H9 (cell line): ENCODE measurements around the gene PRSS38. TPM values are rescaled to one million over a fixed set of nuclear protein-coding genes. Genes with fewer than 3 reads are reported as not detected.

ENCODE experiments used
- DNase-seq: peaks from one replicate; pipeline ENCODE4 v3.0.0-alpha.2; 2017
- H2AFZ ChIP-seq: one replicate; pipeline ENCODE4 v1.6.1; 2013; ENCODE audit warnings: mild to moderate bottlenecking, low read length, control low read depth, moderate library complexity
- H2AK5ac ChIP-seq: 2 replicates; pipeline ENCODE4 v1.6.1; 2013; ENCODE audit warnings: low read length, control low read depth, mixed read lengths; ENCODE audit not compliant: insufficient read length
- H2BK120ac ChIP-seq: one replicate; pipeline ENCODE4 v1.6.1; 2013; ENCODE audit warnings: low read depth, mild to moderate bottlenecking, low read length, control low read depth, inconsistent platforms; ENCODE audit not compliant: poor library complexity, severe bottlenecking
- H2BK12ac ChIP-seq: 2 replicates; pipeline ENCODE4 v1.6.1; 2013; ENCODE audit warnings: low read length, control low read depth, mixed read lengths, low read depth; ENCODE audit not compliant: insufficient read length
- H2BK15ac ChIP-seq: 2 replicates; pipeline ENCODE4 v1.6.1; 2013; ENCODE audit warnings: low read depth, low read length, control low read depth
- H2BK20ac ChIP-seq: one replicate; pipeline ENCODE4 v1.6.1; 2013; ENCODE audit warnings: low read depth, mild to moderate bottlenecking, low read length, control low read depth, inconsistent platforms; ENCODE audit not compliant: poor library complexity, severe bottlenecking
- H2BK5ac ChIP-seq: 2 replicates; pipeline ENCODE4 v1.6.1; 2013; ENCODE audit warnings: low read length, control low read depth, mixed read lengths; ENCODE audit not compliant: insufficient read length
- H3K14ac ChIP-seq: 2 replicates; pipeline ENCODE4 v1.6.1; 2013; ENCODE audit warnings: low read length, control low read depth; ENCODE audit not compliant: insufficient read depth
- H3K18ac ChIP-seq: 2 replicates; pipeline ENCODE4 v1.6.1; 2013; ENCODE audit warnings: low read depth, mild to moderate bottlenecking, mixed read lengths, low read length, control low read depth; ENCODE audit not compliant: insufficient read length
- H3K23ac ChIP-seq: 2 replicates; pipeline ENCODE4 v1.6.1; 2013; ENCODE audit warnings: low read length, control low read depth, mixed read lengths, low read depth; ENCODE audit not compliant: insufficient read length
- H3K23me2 ChIP-seq: 2 replicates; pipeline ENCODE4 v1.6.1; 2013; ENCODE audit warnings: low read depth, mild to moderate bottlenecking, mixed read lengths, low read length, control low read depth; ENCODE audit not compliant: insufficient read length, poor library complexity, severe bottlenecking
- H3K27ac ChIP-seq: 2 replicates; pipeline ENCODE4 v1.5.1; 2013; ENCODE audit warnings: low read length, control low read depth, mixed read lengths, low read depth; ENCODE audit not compliant: insufficient read length
- H3K27me3 ChIP-seq: 2 replicates; pipeline ENCODE4 v1.6.1; 2013; ENCODE audit warnings: low read length, control low read depth, inconsistent platforms; ENCODE audit not compliant: insufficient read depth
- H3K4ac ChIP-seq: 2 replicates; pipeline ENCODE4 v1.6.1; 2013; ENCODE audit warnings: low read depth, mild to moderate bottlenecking, control low read depth, inconsistent platforms, low read length, moderate library complexity
- H3K4me1 ChIP-seq: 2 replicates; pipeline ENCODE4 v1.6.1; 2013; ENCODE audit warnings: low read length, control low read depth, inconsistent platforms; ENCODE audit not compliant: insufficient read depth
- H3K4me2 ChIP-seq: 2 replicates; pipeline ENCODE4 v1.6.1; 2013; ENCODE audit warnings: low read length, control low read depth, mixed read lengths; ENCODE audit not compliant: insufficient read length, insufficient read depth
- H3K56ac ChIP-seq: 2 replicates; pipeline ENCODE4 v1.6.1; 2013; ENCODE audit warnings: low read depth, mild to moderate bottlenecking, mixed read lengths, low read length, control low read depth; ENCODE audit not compliant: insufficient read length
- H3K79me1 ChIP-seq: 2 replicates; pipeline ENCODE4 v1.6.1; 2013; ENCODE audit warnings: low read depth, mild to moderate bottlenecking, moderate library complexity, low read length, control low read depth, inconsistent platforms; ENCODE audit not compliant: insufficient read depth, poor library complexity, severe bottlenecking
- H3K79me2 ChIP-seq: 2 replicates; pipeline ENCODE4 v1.6.1; 2013; ENCODE audit warnings: low read length, control low read depth, inconsistent platforms; ENCODE audit not compliant: insufficient read depth
- H3K9ac ChIP-seq: 2 replicates; pipeline ENCODE4 v1.6.1; 2013; ENCODE audit warnings: low read length, control low read depth, mixed read lengths; ENCODE audit not compliant: insufficient read length; ENCODE audit errors: extremely low read depth
- H3K9me3 ChIP-seq: one replicate; pipeline ENCODE4 v1.6.1; 2013; ENCODE audit warnings: low read depth, low read length, inconsistent platforms; ENCODE audit not compliant: control insufficient read depth
- H3T11ph ChIP-seq: one replicate; pipeline ENCODE4 v1.6.1; 2013; ENCODE audit warnings: mild to moderate bottlenecking, low read length, control low read depth, inconsistent platforms
- H4K20me1 ChIP-seq: one replicate; pipeline ENCODE4 v1.6.1; 2013; ENCODE audit not compliant: control insufficient read depth, insufficient read length, insufficient read depth
- H4K5ac ChIP-seq: 2 replicates; pipeline ENCODE4 v1.6.1; 2013; ENCODE audit warnings: low read depth, mild to moderate bottlenecking, mixed read lengths, low read length, control low read depth; ENCODE audit not compliant: insufficient read length
- H4K8ac ChIP-seq: replicated peaks from 2 replicates; pipeline ENCODE4 v1.6.1; 2013; ENCODE audit warnings: low read length, control low read depth, mixed read lengths, low read depth; ENCODE audit not compliant: insufficient read length
- H4K91ac ChIP-seq: 2 replicates; pipeline ENCODE4 v1.6.1; 2013; ENCODE audit warnings: low read depth, mild to moderate bottlenecking, moderate library complexity, mixed read lengths, low read length, control low read depth; ENCODE audit not compliant: insufficient read length
- H3K27ac Mint-ChIP-seq, 3 experiments: 2 replicates in 2 of 3; 3 replicates in 1 of 3; pipeline ENCODE4 v1.8.0; 2020 to 2021; ENCODE audit warnings: mixed read lengths in 3 of 3, mild to moderate bottlenecking in 1 of 3, moderate library complexity in 1 of 3
- H3K27me3 Mint-ChIP-seq: 2 replicates; pipeline ENCODE4 v1.8.0; 2021; ENCODE audit warnings: low read depth, mild to moderate bottlenecking, moderate library complexity, mixed read lengths
- H3K36me3 Mint-ChIP-seq, 3 experiments: 2 replicates in 2 of 3; 3 replicates in 1 of 3; pipeline ENCODE4 v1.8.0; 2020 to 2021; ENCODE audit warnings: low read depth in 3 of 3, mixed read lengths in 3 of 3; ENCODE audit not compliant: insufficient read depth in 1 of 3
- H3K4me1 Mint-ChIP-seq, 2 experiments: 2 replicates each; pipeline ENCODE4 v1.8.0; 2020; ENCODE audit warnings: mixed read lengths in 2 of 2
- H3K4me3 Mint-ChIP-seq, 2 experiments: 2 replicates in 1 of 2; 3 replicates in 1 of 2; pipeline ENCODE4 v1.8.0; 2020 to 2021; ENCODE audit warnings: mild to moderate bottlenecking in 2 of 2, mixed read lengths in 2 of 2, moderate library complexity in 1 of 2
- H3K9me3 Mint-ChIP-seq, 2 experiments: 2 replicates in 1 of 2; 3 replicates in 1 of 2; pipeline ENCODE4 v1.8.0; 2020; ENCODE audit warnings: mild to moderate bottlenecking in 2 of 2, mixed read lengths in 2 of 2, moderate library complexity in 1 of 2
- CTCF ChIP-seq: fragments of 200-600 bp; sonication (generic); conservative IDR thresholded peaks from 3 replicates; pipeline ENCODE4 v1.8.0; 2021; ENCODE audit warnings: antibody characterized with exemption, mild to moderate bottlenecking
- WGBS: extraction: QIAGEN DNeasy Blood & Tissue Kit; methylation state at CpG from one replicate; pipeline ENCODE4 v1.1.7; 2013; ENCODE audit warnings: missing lambda C conversion rate, low lambda C conversion rate, mixed read lengths; ENCODE audit not compliant: insufficient read length; ENCODE audit errors: extremely low coverage; 5-methylcytosine and 5-hydroxymethylcytosine counted together
- total RNA-seq: library from RNA; stranded (reverse); gene quantifications from 2 replicates; pipeline ENCODE4 v1.2.1, GENCODE V29; 2021

The PRSS38 gene
- total RNA-seq, 1 experiment from 2014 or later, result not detected

GRCh38 chr1:227799756-227800155 lies 15.7 kb upstream of the PRSS38 start:
- TF ChIP-seq CTCF, result no peak
- no CpG with 5 or more reads among the region's 1 CpG for WGBS
- peaks cover 0 to under 1% of the 10 kb centered on the region in 2 experiments; a peak in 2 of 4 replicates for H3K4me1 Mint-ChIP-seq

More at GRCh38 chr1:227799756-227800155, 15.7 kb upstream of the PRSS38 start:
- Histone ChIP-seq H3K27ac (no peak overlapping the region), H3K18ac (no peak overlapping the region), H4K8ac (no peak overlapping the region), H3T11ph (no peak overlapping the region), H3K9me3 (no peaks in the 10 kb centered on the region), H2AK5ac (no peak overlapping the region), H2BK120ac (no peak overlapping the region), H2BK15ac (no peak overlapping the region), H2BK12ac (no peak overlapping the region), H3K79me1 (no peaks in the 10 kb centered on the region), H3K4me2 (no peak overlapping the region), H3K4ac (no peak overlapping the region), H3K56ac (no peak overlapping the region), H3K4me1 (no peaks in the 10 kb centered on the region), H4K5ac (no peak overlapping the region), H2BK20ac (no peak overlapping the region), H3K27me3 (no peaks in the 10 kb centered on the region), H3K23ac (no peak overlapping the region), H2BK5ac (no peak overlapping the region), H4K91ac (no peak overlapping the region), H2AFZ (no peak overlapping the region), H3K23me2 (no peaks in the 10 kb centered on the region), H3K9ac (no peak overlapping the region), H4K20me1 (no peaks in the 10 kb centered on the region), H3K79me2 (no peaks in the 10 kb centered on the region), H3K14ac (no peak overlapping the region)
- DNase-seq, result no peak
- Mint-ChIP-seq H3K36me3 (no peaks in the 10 kb centered on the region), H3K4me3 (no peak overlapping the region), H3K9me3 (no peaks in the 10 kb centered on the region), H3K27me3 (peaks cover 29% of the 10 kb centered on the region), H3K27ac (no peak overlapping the region)
